NT2/D1 (cell line): ENCODE measurements around the gene GPHN.

Experiments
- SUZ12 ChIP-seq: IDR thresholded peaks from 2 replicates; pipeline ENCODE4 v1.6.1; 2011; ENCODE audit not compliant: insufficient read length, insufficient read depth; ENCODE audit errors: extremely low read depth
- YY1 ChIP-seq: IDR thresholded peaks from 2 replicates; pipeline ENCODE4 v1.6.1; 2011; ENCODE audit not compliant: insufficient read length, insufficient read depth
- ZNF274 ChIP-seq: IDR thresholded peaks from 2 replicates; pipeline ENCODE4 v1.6.1; 2011; ENCODE audit warnings: mild to moderate bottlenecking, low read depth, low read length

DNA sequence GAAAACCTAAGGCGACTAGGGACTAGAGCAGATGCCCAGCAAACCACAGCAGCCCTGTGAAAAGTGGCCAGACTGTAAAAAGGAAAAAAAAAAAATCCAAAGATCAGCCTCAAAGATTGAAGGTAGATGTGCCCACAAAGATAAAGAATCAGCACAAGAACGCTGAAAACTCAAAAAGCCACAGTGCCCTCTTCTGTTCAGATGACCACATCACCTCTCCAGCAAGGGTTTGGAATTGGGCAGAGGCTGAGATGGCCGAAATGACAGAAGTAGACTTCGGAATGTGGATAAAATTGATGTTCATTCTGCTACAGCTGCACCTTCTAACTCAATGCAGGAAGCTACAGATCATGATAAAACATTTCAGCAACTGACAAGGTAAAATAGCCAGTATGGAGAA lies 154.4 kb downstream of the GPHN start:
- TF ChIP-seq ZNF274 (no peak), SUZ12 (no peak), YY1 (no peak)
